Endodermal cell (in vitro differentiated cells): ENCODE measurements around the gene NDUFS7. TPM values are rescaled to one million over a fixed set of nuclear protein-coding genes. Genes with fewer than 3 reads are reported as not detected.
"Not testable (repeated sequence)": the region's sequence is repeated elsewhere in the genome, so short reads cannot be mapped to it uniquely, and the experiment has no call there.

Source experiments
- DNase-seq: peaks from one replicate; pipeline ENCODE4 v3.0.0-alpha.2; 2017
- H3K27ac ChIP-seq: 2 replicates; pipeline ENCODE4 v1.5.1; 2013; ENCODE audit warnings: mild to moderate bottlenecking, low read depth, low read length, moderate library complexity
- H3K27me3 ChIP-seq: 2 replicates; pipeline ENCODE4 v1.6.1; 2013; ENCODE audit warnings: mild to moderate bottlenecking, low read length, moderate library complexity; ENCODE audit not compliant: insufficient read depth, control insufficient read depth, poor library complexity, severe bottlenecking
- H3K36me3 ChIP-seq: 2 replicates; pipeline ENCODE4 v1.7.0; 2013; ENCODE audit warnings: mild to moderate bottlenecking, low read length, moderate library complexity; ENCODE audit not compliant: control insufficient read depth, insufficient read depth
- H3K4me1 ChIP-seq: one replicate; pipeline ENCODE4 v1.7.0; 2013; ENCODE audit warnings: low read length; ENCODE audit not compliant: control insufficient read depth, insufficient read depth
- H3K4me3 ChIP-seq: 2 replicates; pipeline ENCODE4 v1.5.1; 2013; ENCODE audit warnings: mild to moderate bottlenecking, low read length, moderate library complexity
- H3K9ac ChIP-seq: 2 replicates; pipeline ENCODE4 v1.6.1; 2013; ENCODE audit warnings: mild to moderate bottlenecking, low read length, moderate library complexity; ENCODE audit not compliant: poor library complexity, severe bottlenecking; ENCODE audit errors: extremely low read depth
- H3K9me3 ChIP-seq: 2 replicates; pipeline ENCODE4 v1.6.1; 2013; ENCODE audit warnings: mild to moderate bottlenecking, low read length, moderate library complexity; ENCODE audit not compliant: control insufficient read depth
- H3K27ac Mint-ChIP-seq: 2 replicates; pipeline ENCODE4 v1.8.0; 2020; ENCODE audit warnings: mixed read lengths
- H3K27me3 Mint-ChIP-seq: 2 replicates; pipeline ENCODE4 v1.8.0; 2021; ENCODE audit warnings: mild to moderate bottlenecking, mixed read lengths; ENCODE audit not compliant: insufficient read depth
- H3K36me3 Mint-ChIP-seq: 2 replicates; pipeline ENCODE4 v1.8.0; 2020; ENCODE audit warnings: low read depth, mixed read lengths
- H3K4me1 Mint-ChIP-seq: 2 replicates; pipeline ENCODE4 v1.8.0; 2020; ENCODE audit warnings: mixed read lengths
- H3K4me3 Mint-ChIP-seq: 2 replicates; pipeline ENCODE4 v1.8.0; 2020; ENCODE audit warnings: mild to moderate bottlenecking, moderate library complexity, mixed read lengths
- H3K9me3 Mint-ChIP-seq: 2 replicates; pipeline ENCODE4 v1.8.0; 2020; ENCODE audit warnings: mild to moderate bottlenecking, mixed read lengths
- WGBS, 2 experiments: methylation state at CpG; one replicate each; pipeline versions ENCODE4 v1.1.5 to v1.1.7; 2013; ENCODE audit warnings: missing lambda C conversion rate in 2 of 2, mixed read lengths in 1 of 2; ENCODE audit not compliant: insufficient coverage in 1 of 2, insufficient read length in 1 of 2; 5-methylcytosine and 5-hydroxymethylcytosine counted together
- total RNA-seq, 2 donors: library from RNA; stranded (reverse); fragmentation: NEBNext Ultra II Directional in 1 of 2; extraction: Animal tissue kit (Norgen Biotek cat#: 25700) in 1 of 2; gene quantifications; 2 replicates in 1 of 2; 3 replicates in 1 of 2; pipeline ENCODE4 v1.2.1, GENCODE V29; 2021
- TF ChIP-seq, protein P1 (sequence below): fragments of 200-600 bp; sonication (generic); conservative IDR thresholded peaks from 2 replicates; pipeline ENCODE4 v1.5.0; 2021; ENCODE audit warnings: antibody characterized with exemption, mild to moderate bottlenecking

NDUFS7 gene
- total RNA-seq, 2 donors from 2014 or later = 57.0 to 62.5 TPM

GRCh38 chr19:1438933-1439354 is 55.2 kb downstream of the NDUFS7 start:
- Histone ChIP-seq H3K27me3 (no peaks in the 10 kb centered on the region), H3K4me3 (peak overlapping the region; percentile 92), H3K27ac (peak overlapping the region; percentile 98), H3K36me3 (peaks cover 42% of the 10 kb centered on the region), H3K4me1 (no peaks in the 10 kb centered on the region), H3K9ac (peak overlapping the region; percentile 98), H3K9me3 (no peaks in the 10 kb centered on the region)
- H3K27ac Mint-ChIP-seq = peak overlapping the region; percentile 85
- peaks cover 8% of the 10 kb centered on the region for H3K4me1 Mint-ChIP-seq
- H3K27me3 Mint-ChIP-seq = no peaks in the 10 kb centered on the region
- no peak for DNase-seq
- peak overlapping the region; percentile 95 for H3K4me3 Mint-ChIP-seq
- no peaks in the 10 kb centered on the region for H3K9me3 Mint-ChIP-seq
- peaks cover 44% of the 10 kb centered on the region for H3K36me3 Mint-ChIP-seq
- TF ChIP-seq, protein P1, sequence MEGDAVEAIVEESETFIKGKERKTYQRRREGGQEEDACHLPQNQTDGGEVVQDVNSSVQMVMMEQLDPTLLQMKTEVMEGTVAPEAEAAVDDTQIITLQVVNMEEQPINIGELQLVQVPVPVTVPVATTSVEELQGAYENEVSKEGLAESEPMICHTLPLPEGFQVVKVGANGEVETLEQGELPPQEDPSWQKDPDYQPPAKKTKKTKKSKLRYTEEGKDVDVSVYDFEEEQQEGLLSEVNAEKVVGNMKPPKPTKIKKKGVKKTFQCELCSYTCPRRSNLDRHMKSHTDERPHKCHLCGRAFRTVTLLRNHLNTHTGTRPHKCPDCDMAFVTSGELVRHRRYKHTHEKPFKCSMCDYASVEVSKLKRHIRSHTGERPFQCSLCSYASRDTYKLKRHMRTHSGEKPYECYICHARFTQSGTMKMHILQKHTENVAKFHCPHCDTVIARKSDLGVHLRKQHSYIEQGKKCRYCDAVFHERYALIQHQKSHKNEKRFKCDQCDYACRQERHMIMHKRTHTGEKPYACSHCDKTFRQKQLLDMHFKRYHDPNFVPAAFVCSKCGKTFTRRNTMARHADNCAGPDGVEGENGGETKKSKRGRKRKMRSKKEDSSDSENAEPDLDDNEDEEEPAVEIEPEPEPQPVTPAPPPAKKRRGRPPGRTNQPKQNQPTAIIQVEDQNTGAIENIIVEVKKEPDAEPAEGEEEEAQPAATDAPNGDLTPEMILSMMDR = no peak
- 1% methylated on average over 14 to 26 of the region's 26 CpGs for WGBS, 2 experiments

GRCh38 chr19:1439525-1440417 is 56.1 kb downstream of the NDUFS7 start:
- peak overlapping the region; percentile 95 for H3K4me3 Mint-ChIP-seq
- not testable (repeated sequence) for H3K9me3 ChIP-seq, DNase-seq, H3K9me3 Mint-ChIP-seq, H3K4me1 ChIP-seq, H3K27me3 Mint-ChIP-seq, H3K27ac ChIP-seq, H3K27me3 ChIP-seq, H3K4me1 Mint-ChIP-seq
- peak overlapping the region; percentile 88 for H3K27ac Mint-ChIP-seq
- H3K36me3 Mint-ChIP-seq = peaks cover 44% of the 10 kb centered on the region
- 84 to 88% methylated on average over 44 to 57 of the region's 57 CpGs for WGBS, 2 experiments
- H3K4me3 ChIP-seq = peak overlapping the region; percentile 92
- peaks cover 42% of the 10 kb centered on the region for H3K36me3 ChIP-seq
- peak overlapping the region; percentile 98 for H3K9ac ChIP-seq

DNA sequence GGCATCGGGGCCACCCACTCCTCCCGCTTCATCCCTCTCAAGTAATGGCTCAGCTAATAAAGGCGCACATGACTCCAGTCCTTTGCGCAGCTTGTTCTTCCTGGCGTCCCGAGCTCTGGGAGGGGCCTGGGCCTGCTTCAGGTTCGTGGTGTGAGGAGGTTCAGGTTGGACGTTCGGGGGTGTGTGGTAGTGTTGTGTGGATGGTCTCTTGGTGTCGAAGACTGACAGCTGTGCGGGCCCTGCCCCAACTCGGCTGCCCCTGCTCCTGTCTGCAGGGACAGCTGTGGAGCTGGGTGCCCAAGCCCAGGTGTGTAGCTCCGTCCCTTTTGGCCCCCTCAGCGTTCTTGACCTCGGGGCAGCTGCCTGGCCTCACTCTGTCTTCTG is 56.7 kb downstream of the NDUFS7 start:
- 94 to 96% methylated on average over 5 to 15 of the region's 15 CpGs for WGBS, 2 experiments
- TF ChIP-seq, protein P1 = no peak
- Mint-ChIP-seq H3K9me3 (no peaks in the 10 kb centered on the region), H3K27ac (peak overlapping the region; percentile 26), H3K4me3 (peak overlapping the region; percentile 95), H3K36me3 (peaks cover 41% of the 10 kb centered on the region), H3K4me1 (peaks cover 8% of the 10 kb centered on the region), H3K27me3 (peaks cover 10% of the 10 kb centered on the region)
- no peaks in the 10 kb centered on the region for H3K27me3 ChIP-seq
- H3K36me3 ChIP-seq = peaks cover 38% of the 10 kb centered on the region
- H3K4me1 ChIP-seq = no peaks in the 10 kb centered on the region
- no peak overlapping the region for H3K9ac ChIP-seq
- H3K9me3 ChIP-seq = no peaks in the 10 kb centered on the region
- H3K27ac ChIP-seq = no peak overlapping the region
- H3K4me3 ChIP-seq = no peak overlapping the region
- no peak for DNase-seq
